Neural cell (in vitro differentiated cells): ENCODE measurements around the gene GABBR2. TPM values are rescaled to one million over a fixed set of nuclear protein-coding genes. Genes with fewer than 3 reads are reported as not detected.

ENCODE experiments used
- H2AFZ ChIP-seq: fragments of 200-600, 300-800 bp; sonication (generic), shearing (Covaris generic); 2 replicates; pipeline ENCODE4 v1.6.0; 2014; ENCODE audit warnings: low read depth, mild to moderate bottlenecking, antibody characterized with exemption, low read length, moderate library complexity
- H3F3A ChIP-seq: fragments of 200-600 bp; shearing (Covaris generic); 2 replicates; pipeline ENCODE4 v1.6.1; 2016; ENCODE audit warnings: mild to moderate bottlenecking, moderate library complexity, mixed read lengths, antibody characterized with exemption, low read length; ENCODE audit not compliant: insufficient read depth, poor library complexity, severe bottlenecking
- H3K27ac ChIP-seq: fragments of 200-600, 300-800 bp; sonication (generic), shearing (Covaris generic); 2 replicates; pipeline ENCODE4 v1.5.1; 2014; ENCODE audit warnings: mild to moderate bottlenecking, low read length, moderate library complexity
- H3K27me3 ChIP-seq: fragments of 300-800, 200-600 bp; sonication (generic), shearing (Covaris generic); 2 replicates; pipeline ENCODE4 v1.6.0; 2014; ENCODE audit warnings: mild to moderate bottlenecking, low read depth, low read length, moderate library complexity; ENCODE audit not compliant: insufficient read depth
- H3K36me3 ChIP-seq: fragments of 300-800, 200-600 bp; sonication (generic), shearing (Covaris generic); 2 replicates; pipeline ENCODE4 v1.5.1; 2014; ENCODE audit warnings: mild to moderate bottlenecking, antibody characterized with exemption, low read length, moderate library complexity; ENCODE audit not compliant: insufficient read depth
- H3K4me2 ChIP-seq: fragments of 300-800, 200-600 bp; sonication (generic), shearing (Covaris generic); 2 replicates; pipeline ENCODE4 v1.6.0; 2014; ENCODE audit warnings: mild to moderate bottlenecking, low read length
- H3K4me3 ChIP-seq: fragments of 300-800, 200-600 bp; sonication (generic), shearing (Covaris generic); 2 replicates; pipeline ENCODE4 v1.5.1; 2014; ENCODE audit warnings: mild to moderate bottlenecking, low read length, moderate library complexity
- H3K79me2 ChIP-seq: fragments of 200-600 bp; shearing (Covaris generic); replicated peaks from 2 replicates; pipeline ENCODE4 v1.6.0; 2014; ENCODE audit warnings: mild to moderate bottlenecking, low read length, moderate library complexity; ENCODE audit not compliant: insufficient read depth
- H3K9ac ChIP-seq: fragments of 300-800, 200-600 bp; sonication (generic), shearing (Covaris generic); 2 replicates; pipeline ENCODE4 v1.6.1; 2016; ENCODE audit warnings: mild to moderate bottlenecking, low read length, mixed read lengths
- H3K9me2 ChIP-seq: fragments of 200-600 bp; shearing (Covaris generic); 2 replicates; pipeline ENCODE4 v1.6.1; 2016; ENCODE audit warnings: mild to moderate bottlenecking, low read length, mixed read lengths; ENCODE audit not compliant: insufficient read depth
- H3K9me3 ChIP-seq: fragments of 200-600, 300-800 bp; sonication (generic), shearing (Covaris generic); 2 replicates; pipeline ENCODE4 v1.6.1; 2016; ENCODE audit warnings: mild to moderate bottlenecking, mixed run types, low read length, moderate library complexity, mixed read lengths
- H4K20me1 ChIP-seq: fragments of 200-600 bp; shearing (Covaris generic); 2 replicates; pipeline ENCODE4 v1.6.1; 2016; ENCODE audit warnings: mild to moderate bottlenecking, mixed run types; ENCODE audit not compliant: insufficient read depth
- CTCF ChIP-seq: fragments of 450-650 bp; IDR thresholded peaks from 2 replicates; pipeline ENCODE4 v1.5.1; 2014; ENCODE audit warnings: antibody characterized with exemption, mild to moderate bottlenecking, moderate library complexity; ENCODE audit not compliant: poor library complexity, severe bottlenecking
- EP300 ChIP-seq: fragments of 450-650 bp; conservative IDR thresholded peaks from 2 replicates; pipeline ENCODE4 v1.6.1; 2014; ENCODE audit warnings: antibody characterized with exemption, mild to moderate bottlenecking, moderate library complexity; ENCODE audit not compliant: poor library complexity, severe bottlenecking
- EZH2 ChIP-seq: fragments of 200-600, 300-800 bp; shearing (Covaris generic), sonication (generic); IDR thresholded peaks from 2 replicates; pipeline ENCODE4 v1.6.1; 2014; ENCODE audit warnings: antibody characterized with exemption, low read length, borderline replicate concordance, mild to moderate bottlenecking; ENCODE audit not compliant: insufficient read depth, poor library complexity, severe bottlenecking
- MXI1 ChIP-seq: fragments of 450-650 bp; conservative IDR thresholded peaks from 2 replicates; pipeline ENCODE4 v1.6.1; 2014; ENCODE audit warnings: antibody characterized with exemption, mild to moderate bottlenecking; ENCODE audit not compliant: poor library complexity, severe bottlenecking
- POLR2AphosphoS5 ChIP-seq: IDR thresholded peaks from 2 replicates; pipeline ENCODE4 v1.6.1; 2012
- RAD21 ChIP-seq: fragments of 450-650 bp; conservative IDR thresholded peaks from 2 replicates; pipeline ENCODE4 v1.6.1; 2014; ENCODE audit warnings: antibody characterized with exemption, mild to moderate bottlenecking, moderate library complexity
- REST ChIP-seq: IDR thresholded peaks from 2 replicates; pipeline ENCODE4 v1.6.1; 2012; ENCODE audit warnings: borderline replicate concordance
- SMC3 ChIP-seq: fragments of 450-650 bp; conservative IDR thresholded peaks from 2 replicates; pipeline ENCODE4 v1.6.1; 2014; ENCODE audit warnings: antibody characterized with exemption, mild to moderate bottlenecking, moderate library complexity; ENCODE audit not compliant: poor library complexity
- TAF1 ChIP-seq: IDR thresholded peaks from 2 replicates; pipeline ENCODE4 v1.6.1; 2012; ENCODE audit warnings: low read depth
- polyA plus RNA-seq: library from polyadenylated mRNA; depleted of rRNA; stranded (reverse); fragments of >200 nt; gene quantifications from 2 replicates; pipeline ENCODE4 v1.2.3, GENCODE V29; 2014

GABBR2 gene
- polyA plus RNA-seq, 1 donor from 2014 or later: 7.1 TPM

GRCh38 chr9:98471185-98471584, 237.6 kb downstream of the GABBR2 start:
- Histone ChIP-seq H3K27me3 (no peaks in the 10 kb centered on the region), H3K4me2 (no peak overlapping the region), H3K9me3 (no peaks in the 10 kb centered on the region), H3F3A (no peaks in the 10 kb centered on the region), H3K79me2 (no peaks in the 10 kb centered on the region), H3K9ac (no peak overlapping the region), H4K20me1 (no peaks in the 10 kb centered on the region), H3K4me3 (no peak overlapping the region), H2AFZ (no peak overlapping the region), H3K9me2 (no peaks in the 10 kb centered on the region), H3K27ac (no peak overlapping the region), H3K36me3 (no peaks in the 10 kb centered on the region)
- no peak for TF ChIP-seq REST

- no peaks in the 10 kb centered on the region for H3K9me3 ChIP-seq
- no peak overlapping the region for H3K9ac ChIP-seq
- H2AFZ ChIP-seq: no peak overlapping the region
- no peaks in the 10 kb centered on the region for H3F3A ChIP-seq
- no peak overlapping the region for H3K27ac ChIP-seq
- no peaks in the 10 kb centered on the region for H3K9me2 ChIP-seq
- no peak overlapping the region for H3K4me2 ChIP-seq
- H3K36me3 ChIP-seq: no peaks in the 10 kb centered on the region
- H3K79me2 ChIP-seq: no peaks in the 10 kb centered on the region
- TF ChIP-seq EP300: no peak
- TF ChIP-seq MXI1: no peak
- TF ChIP-seq EZH2: no peak
- no peak for TF ChIP-seq CTCF
- TF ChIP-seq POLR2AphosphoS5: no peak
- TF ChIP-seq REST: no peak
- TF ChIP-seq RAD21: no peak
- TF ChIP-seq TAF1: no peak
- no peak for TF ChIP-seq SMC3
- no peaks in the 10 kb centered on the region for H3K27me3 ChIP-seq
- H3K4me3 ChIP-seq: no peak overlapping the region
- H4K20me1 ChIP-seq: no peaks in the 10 kb centered on the region
Measured at GRCh38 chr9:98468567-98469239, 240.0 kb downstream of the GABBR2 start.
